Measurements from ENCODE around the gene SLC11A2.
"Not testable (repeated sequence)": the region's sequence is repeated elsewhere in the genome, so short reads cannot be mapped to it uniquely, and the experiment has no call there.

SLC11A2 gene

GRCh38 chr12:50936821-50937530 lies 89.2 kb downstream of the SLC11A2 start:
- no peak for DNase-seq

GRCh38 chr12:50934981-50935807 lies 91.0 kb downstream of the SLC11A2 start:
- no peak for DNase-seq

GRCh38 chr12:50934371-50934851 lies 91.8 kb downstream of the SLC11A2 start:
- DNase-seq: no peak

GRCh38 chr12:50933459-50934124 lies 92.6 kb downstream of the SLC11A2 start:
- DNase-seq: no peak

GRCh38 chr12:50932787-50933280 lies 93.3 kb downstream of the SLC11A2 start:
- DNase-seq: no peak

GRCh38 chr12:50930477-50930876 lies 95.7 kb downstream of the SLC11A2 start:
- DNase-seq: not testable (repeated sequence)

- no peak for DNase-seq
Observed at GRCh38 chr12:50929831-50930230, 96.4 kb downstream of the SLC11A2 start.

All from NCI-H446 treated with DMSO at 0.1 percent for 48 hours (cell line).